Nephron progenitor cell (in vitro differentiated cells): ENCODE data around the gene DNAJC24.

ENCODE experiments used
- DNase-seq: peaks from one replicate; pipeline ENCODE4 v3.0.0; 2021
- H3K27ac Mint-ChIP-seq: 2 replicates; pipeline ENCODE4 v1.8.0; 2021; ENCODE audit warnings: mild to moderate bottlenecking, moderate library complexity, mixed read lengths
- H3K27me3 Mint-ChIP-seq: 2 replicates; pipeline ENCODE4 v1.8.0; 2021; ENCODE audit warnings: mild to moderate bottlenecking, low read depth, mixed read lengths; ENCODE audit not compliant: poor library complexity
- H3K36me3 Mint-ChIP-seq: 2 replicates; pipeline ENCODE4 v1.8.0; 2021; ENCODE audit warnings: low read depth, mixed read lengths
- H3K4me1 Mint-ChIP-seq: 2 replicates; pipeline ENCODE4 v1.8.0; 2021; ENCODE audit warnings: mixed read lengths
- H3K4me3 Mint-ChIP-seq: 2 replicates; pipeline ENCODE4 v1.8.0; 2021; ENCODE audit warnings: mild to moderate bottlenecking, moderate library complexity, mixed read lengths
- H3K9me3 Mint-ChIP-seq: 2 replicates; pipeline ENCODE4 v1.8.0; 2021; ENCODE audit warnings: mild to moderate bottlenecking, moderate library complexity, mixed read lengths
- TF ChIP-seq, protein P1 (sequence below): fragments of 200-600 bp; sonication (generic); IDR thresholded peaks from 2 replicates; pipeline ENCODE4 v1.5.0; 2021; ENCODE audit warnings: antibody characterized with exemption

The DNAJC24 gene

DNA sequence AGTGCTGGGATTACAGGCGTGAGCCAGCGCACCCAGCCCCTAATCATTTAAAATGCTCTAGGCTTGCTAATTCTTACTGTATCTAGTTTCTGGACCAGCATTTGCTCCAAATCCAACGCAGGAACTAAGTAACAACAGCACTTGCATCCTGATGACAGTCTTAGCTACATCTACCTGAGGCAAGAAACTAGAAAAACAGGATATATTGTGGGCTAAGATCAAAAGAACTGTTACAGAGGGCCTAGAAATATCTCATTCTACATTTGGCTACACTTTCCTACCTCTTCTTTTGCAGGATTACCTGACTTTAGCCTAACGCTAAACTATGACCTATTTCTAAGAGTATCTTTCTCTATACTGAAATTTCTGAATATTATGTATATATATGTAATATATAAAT lies 7.9 kb upstream of the DNAJC24 start:
- no peak for DNase-seq
- Mint-ChIP-seq H3K9me3 (no peaks in the 10 kb centered on the region), H3K4me3 (no peak overlapping the region), H3K4me1 (no peaks in the 10 kb centered on the region), H3K27me3 (peaks cover 22% of the 10 kb centered on the region), H3K27ac (no peak overlapping the region), H3K36me3 (no peaks in the 10 kb centered on the region)
- TF ChIP-seq, protein P1, sequence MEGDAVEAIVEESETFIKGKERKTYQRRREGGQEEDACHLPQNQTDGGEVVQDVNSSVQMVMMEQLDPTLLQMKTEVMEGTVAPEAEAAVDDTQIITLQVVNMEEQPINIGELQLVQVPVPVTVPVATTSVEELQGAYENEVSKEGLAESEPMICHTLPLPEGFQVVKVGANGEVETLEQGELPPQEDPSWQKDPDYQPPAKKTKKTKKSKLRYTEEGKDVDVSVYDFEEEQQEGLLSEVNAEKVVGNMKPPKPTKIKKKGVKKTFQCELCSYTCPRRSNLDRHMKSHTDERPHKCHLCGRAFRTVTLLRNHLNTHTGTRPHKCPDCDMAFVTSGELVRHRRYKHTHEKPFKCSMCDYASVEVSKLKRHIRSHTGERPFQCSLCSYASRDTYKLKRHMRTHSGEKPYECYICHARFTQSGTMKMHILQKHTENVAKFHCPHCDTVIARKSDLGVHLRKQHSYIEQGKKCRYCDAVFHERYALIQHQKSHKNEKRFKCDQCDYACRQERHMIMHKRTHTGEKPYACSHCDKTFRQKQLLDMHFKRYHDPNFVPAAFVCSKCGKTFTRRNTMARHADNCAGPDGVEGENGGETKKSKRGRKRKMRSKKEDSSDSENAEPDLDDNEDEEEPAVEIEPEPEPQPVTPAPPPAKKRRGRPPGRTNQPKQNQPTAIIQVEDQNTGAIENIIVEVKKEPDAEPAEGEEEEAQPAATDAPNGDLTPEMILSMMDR: no peak

DNA sequence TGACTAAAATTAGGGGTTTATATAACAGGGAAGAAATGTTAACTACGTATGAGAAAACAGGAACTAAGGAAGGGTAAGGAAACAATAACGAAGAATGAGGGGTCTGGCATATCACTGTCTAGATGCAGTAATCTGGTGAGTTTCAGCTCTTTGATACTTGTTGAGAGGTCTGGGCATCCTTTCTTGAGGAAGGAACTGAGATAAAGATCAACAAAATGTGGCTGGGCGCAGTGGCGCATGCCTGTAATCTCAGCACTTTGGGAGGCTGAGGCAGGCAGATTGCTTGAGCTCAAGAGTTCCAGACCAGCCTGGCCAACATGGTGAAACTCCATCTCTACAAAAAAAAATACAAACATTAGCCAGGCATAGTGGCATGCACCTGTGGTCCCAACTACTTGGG lies 2.9 kb upstream of the DNAJC24 start:
- Mint-ChIP-seq H3K4me3 (no peak overlapping the region), H3K9me3 (no peaks in the 10 kb centered on the region), H3K27me3 (peaks cover 33% of the 10 kb centered on the region), H3K36me3 (no peaks in the 10 kb centered on the region), H3K4me1 (peaks cover 29% of the 10 kb centered on the region), H3K27ac (no peak overlapping the region)
- TF ChIP-seq, protein P1: no peak
- DNase-seq: no peak

DNA sequence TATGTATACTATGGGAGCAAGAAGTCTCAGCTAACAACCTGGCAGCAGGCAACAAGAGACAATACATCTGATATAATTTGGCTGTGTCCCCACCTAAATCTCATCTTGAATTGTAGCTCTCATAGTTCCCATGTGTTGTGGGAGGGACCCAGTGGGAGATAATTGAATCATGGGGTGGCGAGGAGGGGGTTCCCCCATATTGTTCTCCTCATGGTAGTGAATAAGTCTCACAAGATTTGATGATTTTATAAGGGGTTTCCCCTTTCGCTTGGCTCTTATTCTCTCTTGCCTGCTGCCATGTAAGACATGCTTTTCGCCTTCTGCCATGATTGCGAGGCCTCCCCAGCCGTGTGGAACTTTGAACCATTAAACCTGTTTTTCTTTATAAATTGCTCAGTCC lies 6.2 kb downstream of the DNAJC24 start:
- DNase-seq: no peak
- Mint-ChIP-seq H3K36me3 (peaks cover 7% of the 10 kb centered on the region), H3K27me3 (no peaks in the 10 kb centered on the region), H3K4me1 (peaks cover 7% of the 10 kb centered on the region), H3K4me3 (no peak overlapping the region), H3K9me3 (no peaks in the 10 kb centered on the region), H3K27ac (no peak overlapping the region)
- TF ChIP-seq, protein P1: no peak

DNA sequence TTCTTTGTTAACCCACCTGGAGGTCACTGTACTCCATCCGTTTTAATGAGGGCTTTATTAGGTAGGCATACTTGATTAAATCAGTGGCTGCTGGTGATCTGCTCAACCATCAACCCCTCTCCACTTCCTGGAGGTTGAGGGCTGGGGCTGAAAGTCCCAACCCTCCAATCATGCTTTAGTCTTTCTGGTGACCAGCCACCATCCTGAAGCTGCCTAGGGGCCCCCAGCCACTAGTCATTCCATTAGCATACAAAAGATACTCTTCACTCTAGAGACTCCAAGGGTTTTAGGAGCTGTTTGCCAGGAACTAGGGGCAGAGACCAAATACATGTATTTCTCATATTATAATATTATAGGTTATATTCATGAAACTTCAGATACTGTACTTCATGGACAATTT lies 13.5 kb downstream of the DNAJC24 start:
- H3K4me1 Mint-ChIP-seq: peaks cover 17% of the 10 kb centered on the region
- no peak overlapping the region for H3K27ac Mint-ChIP-seq
- H3K9me3 Mint-ChIP-seq: peaks cover 16% of the 10 kb centered on the region
- peaks cover 41% of the 10 kb centered on the region for H3K36me3 Mint-ChIP-seq
- TF ChIP-seq, protein P1: no peak
- no peak for DNase-seq
- no peak overlapping the region for H3K4me3 Mint-ChIP-seq
- H3K27me3 Mint-ChIP-seq: no peaks in the 10 kb centered on the region

DNA sequence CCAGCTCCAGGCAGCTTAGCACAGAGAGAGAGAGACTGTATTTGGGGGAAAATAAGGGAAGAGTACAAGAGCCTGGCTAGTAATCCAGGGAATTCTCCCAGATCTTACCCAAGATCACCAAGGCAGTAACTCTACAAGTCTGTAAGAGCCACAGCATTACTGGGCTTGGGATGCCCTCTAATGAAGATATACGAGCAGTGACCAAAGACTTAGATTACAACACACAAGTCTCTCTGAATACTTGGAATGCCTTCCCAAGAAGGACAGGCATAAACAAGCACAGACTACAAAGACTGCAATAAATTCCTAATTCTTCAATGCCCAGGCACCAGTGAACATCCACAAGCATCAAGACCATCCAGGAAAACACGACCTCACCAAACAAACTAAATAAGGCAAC lies 17.7 kb downstream of the DNAJC24 start:
- Mint-ChIP-seq H3K9me3 (peaks cover 47% of the 10 kb centered on the region), H3K27me3 (no peaks in the 10 kb centered on the region)
- no peak for DNase-seq

DNA sequence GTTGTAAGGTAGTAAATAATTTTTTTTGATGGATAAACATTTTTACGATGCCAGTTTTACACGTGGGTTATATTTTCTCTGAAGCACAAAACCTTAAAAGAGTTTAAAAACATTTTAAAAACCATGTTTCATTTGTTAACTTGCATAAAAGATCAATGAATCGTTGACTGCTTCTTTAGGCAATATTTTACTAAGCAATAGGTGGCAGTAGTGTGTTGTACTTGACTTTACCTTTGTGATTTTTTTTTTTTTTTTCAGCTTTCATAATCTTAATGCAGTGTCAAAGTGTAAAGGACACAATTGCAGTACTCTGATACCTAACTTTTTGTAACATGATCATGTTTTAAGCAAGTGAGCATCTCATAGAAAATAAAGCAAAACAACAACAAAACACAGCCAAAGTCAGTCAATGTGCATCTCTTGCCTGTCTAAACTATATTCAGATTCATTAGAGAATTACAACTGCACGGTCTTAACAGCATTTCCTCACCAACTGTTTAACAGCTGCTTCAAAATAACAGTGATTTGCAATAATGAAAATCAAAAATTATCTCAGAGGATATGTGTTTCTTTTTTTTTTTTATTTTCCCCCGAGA lies 27.7 kb downstream of the DNAJC24 start:
- Mint-ChIP-seq H3K36me3 (peaks cover 53% of the 10 kb centered on the region), H3K27me3 (peaks cover 3% of the 10 kb centered on the region), H3K4me1 (peaks cover 15% of the 10 kb centered on the region), H3K4me3 (no peak overlapping the region), H3K27ac (no peak overlapping the region), H3K9me3 (peaks cover 30% of the 10 kb centered on the region)
- DNase-seq: no peak
- TF ChIP-seq, protein P1: peak; percentile 44

More for the DNA sequence above, 17.7 kb downstream of the DNAJC24 start:
- Mint-ChIP-seq H3K4me1 (peaks cover 17% of the 10 kb centered on the region), H3K4me3 (no peak overlapping the region), H3K36me3 (peaks cover 73% of the 10 kb centered on the region), H3K27ac (peak overlapping the region; percentile 18)
- TF ChIP-seq, protein P1: no peak
